Immature natural killer cell (primary cell): ENCODE data around the gene RHBDD1. TPM values are rescaled to one million over a fixed set of nuclear protein-coding genes. Genes with fewer than 3 reads are reported as not detected.
A peak's percentile ranks its signal among the peaks of the same experiment; 100 is the strongest.
"Not testable (repeated sequence)": the region's sequence is repeated elsewhere in the genome, so short reads cannot be mapped to it uniquely, and the experiment has no call there.

Experiments
- DNase-seq, 3 donors: peaks; one replicate each; pipeline ENCODE4 v3.0.0; 2022; ENCODE audit warnings: mixed read lengths in 1 of 3
- H3K27ac Mint-ChIP-seq, 6 donors: one replicate each; pipeline ENCODE4 v1.8.0; 2020; ENCODE audit warnings: mixed read lengths in 6 of 6, mild to moderate bottlenecking in 5 of 6, inconsistent platforms in 4 of 6, moderate library complexity in 3 of 6
- H3K27me3 Mint-ChIP-seq, 3 donors: one replicate each; pipeline ENCODE4 v1.8.0; 2020 to 2021; ENCODE audit warnings: low read depth in 3 of 3, mild to moderate bottlenecking in 3 of 3, mixed read lengths in 3 of 3, moderate library complexity in 3 of 3, inconsistent platforms in 1 of 3
- H3K36me3 Mint-ChIP-seq, 3 donors: one replicate each; pipeline ENCODE4 v1.8.0; 2020; ENCODE audit warnings: mixed read lengths in 3 of 3, inconsistent platforms in 2 of 3, mild to moderate bottlenecking in 2 of 3
- H3K4me1 Mint-ChIP-seq, 2 donors: one replicate each; pipeline ENCODE4 v1.8.0; 2020; ENCODE audit warnings: inconsistent platforms in 2 of 2, mild to moderate bottlenecking in 2 of 2, mixed read lengths in 2 of 2, moderate library complexity in 1 of 2
- H3K4me3 Mint-ChIP-seq, 5 donors: one replicate each; pipeline ENCODE4 v1.8.0; 2020; ENCODE audit warnings: mild to moderate bottlenecking in 5 of 5, mixed read lengths in 5 of 5, inconsistent platforms in 3 of 5, moderate library complexity in 3 of 5
- H3K9me3 Mint-ChIP-seq, 6 donors: one replicate each; pipeline ENCODE4 v1.8.0; 2020; ENCODE audit warnings: mild to moderate bottlenecking in 6 of 6, mixed read lengths in 6 of 6, inconsistent platforms in 4 of 6, moderate library complexity in 3 of 6
- polyA plus RNA-seq, 3 donors: library from polyadenylated mRNA; unstranded; fragments of 300-500 nt; fragmentation: Illumina TruSeq; gene quantifications; one replicate each; pipeline ENCODE4 v1.2.3, GENCODE V29; 2021

RHBDD1 gene
- polyA plus RNA-seq, 3 donors from 2014 or later: 10.3 to 19.0 (median 11.2) TPM

- H3K4me3 Mint-ChIP-seq: no peak overlapping the region
These were observed 4.1 kb downstream of the RHBDD1 start for GRCh38 chr2:226839951-226840350.

GRCh38 chr2:226843001-226843400 is 7.1 kb downstream of the RHBDD1 start:
- DNase-seq, H3K27me3 Mint-ChIP-seq, H3K36me3 Mint-ChIP-seq, H3K4me3 Mint-ChIP-seq, H3K9me3 Mint-ChIP-seq, H3K27ac Mint-ChIP-seq: not testable (repeated sequence)
- peaks cover 8 to 16% of the 10 kb centered on the region in 2 donors for H3K4me1 Mint-ChIP-seq

More at GRCh38 chr2:226839951-226840350, 4.1 kb downstream of the RHBDD1 start:
- Mint-ChIP-seq H3K27ac (no peak overlapping the region), H3K9me3 (no peaks in the 10 kb centered on the region), H3K4me1 (peaks cover 34 to 46% of the 10 kb centered on the region in 2 donors), H3K27me3 (peaks cover 3 to 9% (median 8%) of the 10 kb centered on the region in 3 donors), H3K36me3 (peaks cover 0 to 9% (median 3%) of the 10 kb centered on the region in 3 donors)
- DNase-seq: no peak

GRCh38 chr2:226845386-226846116 is 9.7 kb downstream of the RHBDD1 start:
- Mint-ChIP-seq H3K4me3 (no peak overlapping the region), H3K4me1 (peaks cover 0 to 2% of the 10 kb centered on the region in 2 donors), H3K36me3 (peaks cover 0 to 5% (median 3%) of the 10 kb centered on the region in 3 donors), H3K9me3 (no peaks in the 10 kb centered on the region), H3K27me3 (no peaks in the 10 kb centered on the region), H3K27ac (no peak overlapping the region)
- no peak for DNase-seq

GRCh38 chr2:226847090-226847489 is 11.2 kb downstream of the RHBDD1 start:
- Mint-ChIP-seq H3K27ac (no peak overlapping the region), H3K4me1 (peaks cover 0 to 2% of the 10 kb centered on the region in 2 donors), H3K27me3 (no peaks in the 10 kb centered on the region), H3K9me3 (no peaks in the 10 kb centered on the region), H3K4me3 (no peak overlapping the region), H3K36me3 (peaks cover 0 to 5% (median 3%) of the 10 kb centered on the region in 3 donors)
- DNase-seq: no peak

- Mint-ChIP-seq H3K27me3 (no peaks in the 10 kb centered on the region), H3K27ac (no peak overlapping the region), H3K36me3 (peaks cover 0 to 5% (median 3%) of the 10 kb centered on the region in 3 donors), H3K9me3 (no peaks in the 10 kb centered on the region), H3K4me3 (no peak overlapping the region), H3K4me1 (peaks cover 0 to 2% of the 10 kb centered on the region in 2 donors)
- no peak for DNase-seq
These were observed 11.7 kb downstream of the RHBDD1 start for GRCh38 chr2:226847511-226847910.

GRCh38 chr2:226849349-226849748 is 13.5 kb downstream of the RHBDD1 start:
- Mint-ChIP-seq H3K4me3 (no peak overlapping the region), H3K4me1 (no peaks in the 10 kb centered on the region), H3K36me3 (peaks cover 0 to 5% (median 0%) of the 10 kb centered on the region in 3 donors), H3K27me3 (no peaks in the 10 kb centered on the region), H3K27ac (no peak overlapping the region), H3K9me3 (no peaks in the 10 kb centered on the region)
- no peak for DNase-seq

GRCh38 chr2:226850024-226850423 is 14.2 kb downstream of the RHBDD1 start:
- Mint-ChIP-seq H3K27me3 (no peaks in the 10 kb centered on the region), H3K4me1 (no peaks in the 10 kb centered on the region), H3K9me3 (no peaks in the 10 kb centered on the region), H3K27ac (no peak overlapping the region), H3K36me3 (peaks cover 0 to 5% (median 0%) of the 10 kb centered on the region in 3 donors), H3K4me3 (no peak overlapping the region)
- no peak for DNase-seq

- Mint-ChIP-seq H3K4me3 (no peak overlapping the region), H3K36me3 (peaks cover 0 to 5% (median 0%) of the 10 kb centered on the region in 3 donors), H3K9me3 (no peaks in the 10 kb centered on the region), H3K4me1 (no peaks in the 10 kb centered on the region), H3K27ac (no peak overlapping the region), H3K27me3 (no peaks in the 10 kb centered on the region)
- DNase-seq: no peak
These were observed 19.9 kb downstream of the RHBDD1 start for GRCh38 chr2:226855787-226856186.

- no peak for DNase-seq
- Mint-ChIP-seq H3K9me3 (no peaks in the 10 kb centered on the region), H3K27ac (no peak overlapping the region), H3K27me3 (no peaks in the 10 kb centered on the region), H3K36me3 (peaks cover 7 to 12% (median 10%) of the 10 kb centered on the region in 3 donors), H3K4me3 (no peak overlapping the region), H3K4me1 (peaks cover 24 to 26% of the 10 kb centered on the region in 2 donors)
These were observed 24.2 kb downstream of the RHBDD1 start for GRCh38 chr2:226860087-226860486.

- Mint-ChIP-seq H3K4me1 (peaks cover 24 to 26% of the 10 kb centered on the region in 2 donors), H3K4me3 (no peak overlapping the region)
- DNase-seq: no peak
These were observed 26.8 kb downstream of the RHBDD1 start for GRCh38 chr2:226862623-226863022.

GRCh38 chr2:226865273-226865672 is 29.4 kb downstream of the RHBDD1 start:
- H3K27me3 Mint-ChIP-seq: no peaks in the 10 kb centered on the region
- no peaks in the 10 kb centered on the region for H3K9me3 Mint-ChIP-seq
- no peak overlapping the region for H3K4me3 Mint-ChIP-seq
- no peak for DNase-seq
- H3K36me3 Mint-ChIP-seq: peaks cover 25 to 36% (median 31%) of the 10 kb centered on the region in 3 donors
- H3K4me1 Mint-ChIP-seq: peaks cover 24 to 26% of the 10 kb centered on the region in 2 donors
- H3K27ac Mint-ChIP-seq: no peak overlapping the region

More at GRCh38 chr2:226862623-226863022, 26.8 kb downstream of the RHBDD1 start:
- peak overlapping the region in 3 of 6 donors; percentile 13 to 50 (median 35) for H3K27ac Mint-ChIP-seq
- peaks cover 13 to 22% (median 21%) of the 10 kb centered on the region in 3 donors for H3K36me3 Mint-ChIP-seq
- H3K27me3 Mint-ChIP-seq: no peaks in the 10 kb centered on the region
- H3K9me3 Mint-ChIP-seq: no peaks in the 10 kb centered on the region

- H3K27ac Mint-ChIP-seq: no peak overlapping the region
- peaks cover 30 to 39% (median 31%) of the 10 kb centered on the region in 3 donors for H3K36me3 Mint-ChIP-seq
- no peak overlapping the region for H3K4me3 Mint-ChIP-seq
- no peaks in the 10 kb centered on the region for H3K9me3 Mint-ChIP-seq
- H3K27me3 Mint-ChIP-seq: no peaks in the 10 kb centered on the region
- peaks cover 24 to 26% of the 10 kb centered on the region in 2 donors for H3K4me1 Mint-ChIP-seq
- no peak for DNase-seq
These were observed 29.9 kb downstream of the RHBDD1 start for GRCh38 chr2:226865710-226866109.

- Mint-ChIP-seq H3K4me1 (peaks cover 18 to 21% of the 10 kb centered on the region in 2 donors), H3K9me3 (no peaks in the 10 kb centered on the region), H3K27me3 (no peaks in the 10 kb centered on the region), H3K27ac (no peak overlapping the region), H3K4me3 (no peak overlapping the region), H3K36me3 (peaks cover 35 to 43% (median 37%) of the 10 kb centered on the region in 3 donors)
- DNase-seq: no peak
These were observed 32.7 kb downstream of the RHBDD1 start for GRCh38 chr2:226868331-226869162.

GRCh38 chr2:226869371-226869770 is 33.5 kb downstream of the RHBDD1 start:
- peaks cover 36 to 40% (median 38%) of the 10 kb centered on the region in 3 donors for H3K36me3 Mint-ChIP-seq
- no peaks in the 10 kb centered on the region for H3K9me3 Mint-ChIP-seq
- H3K4me1 Mint-ChIP-seq: peaks cover 12 to 15% of the 10 kb centered on the region in 2 donors
- no peak overlapping the region for H3K27ac Mint-ChIP-seq
- DNase-seq: no peak
- no peaks in the 10 kb centered on the region for H3K27me3 Mint-ChIP-seq
- no peak overlapping the region for H3K4me3 Mint-ChIP-seq
